ENCODE results near the gene PLEKHA5. TPM values are rescaled to one million over a fixed set of nuclear protein-coding genes. Genes with fewer than 3 reads are reported as not detected.

Gene PLEKHA5
- total RNA-seq, 1 donor from 2014 or later: 5.3 TPM

GRCh38 chr12:19230299-19230866 lies 100.8 kb downstream of the PLEKHA5 start:
- intact Hi-C loops (cut with micrococcal nuclease): no loop called here

- intact Hi-C loops (cut with micrococcal nuclease): no loop called here
Measured at GRCh38 chr12:19230896-19231295, 101.4 kb downstream of the PLEKHA5 start.

GRCh38 chr12:19234171-19234704 lies 104.7 kb downstream of the PLEKHA5 start:
- intact Hi-C loops (cut with micrococcal nuclease): no loop called here

DNA sequence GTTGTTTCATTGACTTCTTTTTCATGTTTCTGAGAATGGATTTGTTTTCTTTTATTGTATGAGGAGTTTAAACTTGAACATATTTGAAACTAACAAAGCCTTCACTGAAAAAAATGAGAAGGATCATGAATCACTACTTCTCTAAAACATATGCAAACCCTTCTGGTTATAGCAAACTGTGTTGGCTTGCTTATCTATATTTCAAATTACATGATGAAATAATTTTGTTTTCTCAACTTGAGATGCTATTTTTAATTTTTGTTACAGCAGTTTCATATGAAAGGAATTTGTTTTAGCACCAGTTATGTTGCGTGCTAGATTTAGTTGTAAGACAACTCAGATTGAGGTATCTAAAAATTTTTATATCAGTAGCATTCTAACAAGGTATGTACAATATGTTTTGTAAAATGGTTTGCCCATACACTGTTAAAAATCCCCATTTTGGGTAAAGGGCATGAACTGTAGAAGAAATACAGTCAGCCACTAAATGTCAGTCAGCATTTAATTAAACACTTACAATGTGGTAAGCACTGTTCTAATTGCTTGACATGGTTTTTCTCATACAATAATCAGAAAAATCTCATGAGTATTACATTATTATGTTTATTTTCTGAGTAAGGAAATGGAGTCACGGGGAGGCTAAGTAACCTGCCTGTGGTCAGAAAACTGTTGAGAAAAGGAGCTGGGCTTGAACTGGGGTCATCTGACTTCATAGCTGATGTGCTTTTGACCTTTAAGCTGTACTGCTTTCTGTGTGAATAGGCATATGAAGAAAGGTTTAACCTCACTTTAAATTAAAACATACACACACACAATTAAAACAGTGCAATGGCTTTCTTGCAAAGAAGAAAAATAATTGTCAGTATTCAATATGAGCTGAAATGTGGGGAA lies 105.7 kb downstream of the PLEKHA5 start:
- intact Hi-C loops (cut with micrococcal nuclease): no loop called here

- intact Hi-C loops (cut with micrococcal nuclease): no loop called here
Measured at GRCh38 chr12:19236656-19237055, 107.1 kb downstream of the PLEKHA5 start.

GRCh38 chr12:19238540-19238939 lies 109.0 kb downstream of the PLEKHA5 start:
- intact Hi-C loops (cut with micrococcal nuclease): no loop called here

GRCh38 chr12:19239102-19239501 lies 109.6 kb downstream of the PLEKHA5 start:
- intact Hi-C loops (cut with micrococcal nuclease): no loop called here

DNA sequence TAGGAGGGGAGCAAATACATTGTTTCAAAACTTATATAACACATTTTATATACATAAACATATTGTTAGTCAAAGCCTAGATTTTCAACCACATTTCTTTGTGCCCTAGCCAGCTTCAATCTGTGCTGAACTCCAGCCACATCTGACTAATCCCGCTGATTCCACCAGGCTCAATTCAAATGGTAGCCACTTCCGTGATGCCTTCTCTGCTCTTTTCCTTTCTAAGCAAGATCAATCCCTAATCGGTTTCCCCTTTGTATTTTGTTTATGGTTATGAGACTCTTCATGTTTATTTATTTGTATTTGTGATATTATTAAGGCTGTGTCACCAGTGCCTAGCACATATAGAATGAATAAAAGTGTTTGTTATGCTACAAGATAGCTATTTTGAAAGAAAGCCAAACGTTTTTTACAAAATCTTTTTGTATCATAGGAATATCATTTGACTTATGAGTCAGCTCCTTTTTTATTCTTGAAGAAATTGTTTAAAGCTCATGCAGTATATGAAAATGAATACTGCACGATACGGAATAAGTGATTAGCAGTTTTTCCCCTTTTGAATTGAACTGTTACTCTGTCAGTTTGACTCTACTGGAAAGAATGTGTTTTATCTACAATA lies 110.2 kb downstream of the PLEKHA5 start:
- intact Hi-C loops (cut with micrococcal nuclease): no loop called here

- intact Hi-C loops (cut with micrococcal nuclease): no loop called here
Measured at GRCh38 chr12:19242581-19242980, 113.0 kb downstream of the PLEKHA5 start.

DNA sequence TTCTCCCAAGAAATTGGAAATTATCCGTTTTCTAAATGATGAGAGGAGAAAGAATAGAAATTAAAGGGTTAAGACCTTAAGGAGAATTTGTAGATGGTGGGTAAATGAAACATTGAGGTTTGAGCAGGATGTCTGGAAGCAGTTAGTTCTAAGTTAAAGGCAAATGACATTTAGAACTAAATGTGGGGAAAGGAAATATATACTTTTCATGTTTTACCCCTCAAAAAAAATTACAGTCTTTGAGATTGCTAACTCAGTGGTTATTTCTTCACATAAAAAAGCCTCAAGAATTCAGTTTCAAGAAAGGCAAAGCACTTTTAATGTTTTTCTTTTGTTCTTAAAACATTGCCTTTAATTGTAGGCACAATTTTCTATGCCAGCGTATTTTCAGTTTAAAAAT lies 114.0 kb downstream of the PLEKHA5 start:
- intact Hi-C loops (cut with micrococcal nuclease): no loop called here

DNA sequence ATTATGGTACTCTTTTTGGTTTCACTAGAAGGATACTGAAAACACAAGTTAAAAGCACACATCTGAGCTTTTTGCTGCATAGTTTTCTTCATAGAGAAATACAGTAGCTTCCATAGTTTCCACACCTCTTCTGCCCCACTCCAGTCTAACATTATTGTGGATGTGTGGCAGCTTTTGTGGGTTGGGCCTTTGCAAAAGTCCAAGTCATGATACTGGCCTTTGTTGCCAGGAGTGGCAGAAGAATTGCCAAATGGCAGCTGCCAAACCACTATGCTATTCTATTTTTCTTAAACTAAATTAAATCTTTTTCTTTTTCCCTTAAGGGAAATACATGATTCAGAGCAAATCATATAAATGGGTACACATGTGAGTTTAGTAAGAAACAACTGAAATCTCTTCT lies 114.8 kb downstream of the PLEKHA5 start:
- intact Hi-C loops (cut with micrococcal nuclease): no loop called here

DNA sequence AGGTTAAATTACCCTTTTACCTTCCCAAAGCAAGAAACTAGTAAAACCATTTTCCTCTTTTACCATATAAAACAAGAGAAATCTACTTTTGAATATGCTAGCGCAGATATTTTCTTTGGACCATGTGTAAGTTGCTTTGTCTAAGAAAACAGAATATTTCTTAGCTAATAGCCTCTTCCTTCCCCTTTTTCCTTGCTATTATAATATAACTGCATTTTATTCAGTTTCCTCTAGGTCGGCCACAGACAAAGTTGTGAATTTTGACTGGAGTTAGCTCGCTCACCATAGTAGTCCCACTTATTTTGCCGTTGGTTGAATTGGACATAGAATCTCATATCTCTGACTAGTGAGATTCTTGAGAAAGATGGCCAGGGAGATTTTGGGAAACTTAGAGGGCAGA lies 115.6 kb downstream of the PLEKHA5 start:
- intact Hi-C loops (cut with micrococcal nuclease): no loop called here

GRCh38 chr12:19245666-19246065 lies 116.1 kb downstream of the PLEKHA5 start:
- intact Hi-C loops (cut with micrococcal nuclease): no loop called here

- intact Hi-C loops (cut with micrococcal nuclease): no loop called here
Measured at GRCh38 chr12:19246933-19247332, 117.4 kb downstream of the PLEKHA5 start.

DNA sequence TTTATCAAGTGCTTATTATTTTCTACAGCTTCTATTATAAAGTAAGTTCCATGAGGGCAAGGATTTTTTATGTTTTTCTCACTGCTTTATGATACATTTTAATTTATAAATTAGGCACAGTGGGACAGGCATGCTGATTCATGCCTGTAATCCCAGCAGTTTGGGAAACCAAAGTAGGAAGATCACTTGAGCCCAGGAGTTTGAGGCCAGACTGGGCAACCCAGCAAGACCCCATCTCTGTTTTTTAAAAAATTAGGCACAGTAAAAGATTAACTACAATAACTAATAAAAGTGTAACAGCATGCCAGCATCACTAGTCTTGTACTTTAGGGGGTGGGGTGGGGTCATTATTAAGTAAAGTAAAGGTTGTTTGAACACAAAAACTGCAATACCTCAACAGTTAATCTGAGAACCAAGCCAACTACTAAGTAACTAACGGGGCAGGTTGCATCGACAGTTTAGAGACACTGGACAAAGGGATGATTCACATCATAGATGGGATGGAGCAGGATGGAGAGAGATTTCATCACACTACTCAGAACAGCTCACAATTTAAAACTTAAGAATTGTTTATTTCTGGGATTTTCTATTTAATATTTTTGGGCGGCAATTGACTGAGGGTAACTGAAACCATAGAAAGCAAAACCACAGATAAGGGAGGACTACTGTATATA lies 119.5 kb downstream of the PLEKHA5 start:
- intact Hi-C loops (cut with micrococcal nuclease): no loop called here

- intact Hi-C loops (cut with micrococcal nuclease): no loop called here
Measured at GRCh38 chr12:19251481-19252132, 122.1 kb downstream of the PLEKHA5 start.

- intact Hi-C loops (cut with micrococcal nuclease): no loop called here
Measured at GRCh38 chr12:19260135-19260534, 130.6 kb downstream of the PLEKHA5 start.

- intact Hi-C loops (cut with micrococcal nuclease): no loop called here
Measured at GRCh38 chr12:19261773-19262172, 132.2 kb downstream of the PLEKHA5 start.

DNA sequence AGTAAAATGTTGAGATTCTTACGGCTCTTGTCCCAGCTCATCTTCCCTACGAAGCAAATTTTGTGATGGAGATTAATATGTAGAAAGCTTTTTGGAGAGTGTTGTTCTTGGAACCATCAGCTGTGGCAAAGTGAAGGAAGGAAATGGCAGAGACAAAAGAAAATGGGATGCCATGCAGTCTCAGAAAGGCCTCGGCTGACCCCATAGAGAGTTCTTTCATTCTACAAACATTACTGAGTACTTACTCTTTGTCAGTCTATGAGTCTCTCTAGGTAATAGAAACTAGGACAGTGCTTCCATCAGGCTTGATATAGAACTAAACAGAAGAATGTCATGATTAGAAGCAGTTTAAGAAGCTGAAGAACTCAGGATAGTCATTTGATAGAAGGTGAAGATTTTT lies 134.1 kb downstream of the PLEKHA5 start:
- intact Hi-C loops (cut with micrococcal nuclease): no loop called here

- intact Hi-C loops (cut with micrococcal nuclease): no loop called here
Measured at GRCh38 chr12:19273482-19274330, 144.2 kb downstream of the PLEKHA5 start.

Data from T-helper 2 cell treated with Interferon-gamma antibody and Interleukin-4, amounts not matched to agents 100 ng/mL and 5 ng/mL, for 36 hours (primary cell).